ENCODE data around the gene MCTP1.

Gene MCTP1

DNA sequence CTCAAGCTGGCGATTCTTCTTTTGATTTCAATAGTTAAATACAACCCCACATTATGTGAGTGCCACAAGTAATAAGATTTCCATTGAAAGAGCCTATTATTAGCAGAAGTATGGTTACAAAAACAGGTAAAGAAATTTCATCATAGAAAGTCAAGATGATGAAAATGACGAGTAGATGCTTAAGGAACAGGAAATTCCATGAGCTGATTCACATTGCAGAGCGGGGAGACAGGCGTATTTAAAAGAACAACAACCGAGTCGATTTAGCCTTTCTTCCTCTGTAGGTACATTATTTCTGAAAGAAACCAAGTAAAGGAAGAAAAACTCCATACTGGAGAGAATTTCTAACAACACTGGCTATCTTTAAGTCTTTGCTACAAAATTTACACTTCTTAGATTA lies 356.0 kb downstream of the MCTP1 start:
- ChIA-PET POLR2A (ENCODE audit: low non-redundant PET) (no interaction called here), CTCF (no interaction called here)

GRCh38 chr5:94920570-94920969 lies 364.3 kb downstream of the MCTP1 start:
- ChIA-PET POLR2A (ENCODE audit: low non-redundant PET) (no interaction called here), CTCF (no interaction called here)
- DNase-seq (ENCODE audit: low spot score) = no peak
- no peak overlapping the region for H3K27ac ChIP-seq
- TF ChIP-seq, protein P1, sequence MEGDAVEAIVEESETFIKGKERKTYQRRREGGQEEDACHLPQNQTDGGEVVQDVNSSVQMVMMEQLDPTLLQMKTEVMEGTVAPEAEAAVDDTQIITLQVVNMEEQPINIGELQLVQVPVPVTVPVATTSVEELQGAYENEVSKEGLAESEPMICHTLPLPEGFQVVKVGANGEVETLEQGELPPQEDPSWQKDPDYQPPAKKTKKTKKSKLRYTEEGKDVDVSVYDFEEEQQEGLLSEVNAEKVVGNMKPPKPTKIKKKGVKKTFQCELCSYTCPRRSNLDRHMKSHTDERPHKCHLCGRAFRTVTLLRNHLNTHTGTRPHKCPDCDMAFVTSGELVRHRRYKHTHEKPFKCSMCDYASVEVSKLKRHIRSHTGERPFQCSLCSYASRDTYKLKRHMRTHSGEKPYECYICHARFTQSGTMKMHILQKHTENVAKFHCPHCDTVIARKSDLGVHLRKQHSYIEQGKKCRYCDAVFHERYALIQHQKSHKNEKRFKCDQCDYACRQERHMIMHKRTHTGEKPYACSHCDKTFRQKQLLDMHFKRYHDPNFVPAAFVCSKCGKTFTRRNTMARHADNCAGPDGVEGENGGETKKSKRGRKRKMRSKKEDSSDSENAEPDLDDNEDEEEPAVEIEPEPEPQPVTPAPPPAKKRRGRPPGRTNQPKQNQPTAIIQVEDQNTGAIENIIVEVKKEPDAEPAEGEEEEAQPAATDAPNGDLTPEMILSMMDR (conservative IDR thresholded peaks at IDR 0.05; ENCODE audit: low read depth) = no peak

More for the DNA sequence above, 356.0 kb downstream of the MCTP1 start:
- TF ChIP-seq, protein P1 (conservative IDR thresholded peaks at IDR 0.05; ENCODE audit: low read depth) = no peak
- H3K27ac ChIP-seq = no peak overlapping the region
- DNase-seq (ENCODE audit: low spot score) = peak; percentile 27

- ChIA-PET POLR2A (ENCODE audit: low non-redundant PET) (no interaction called here), CTCF (no interaction called here)
- TF ChIP-seq, protein P1 (conservative IDR thresholded peaks at IDR 0.05; ENCODE audit: low read depth) = no peak
- DNase-seq (ENCODE audit: low spot score) = no peak
- no peak overlapping the region for H3K27ac ChIP-seq
Measured at GRCh38 chr5:94916619-94917018, 368.3 kb downstream of the MCTP1 start.

- ChIA-PET CTCF (no interaction called here), POLR2A (ENCODE audit: low non-redundant PET) (no interaction called here)
- no peak overlapping the region for H3K27ac ChIP-seq
- TF ChIP-seq, protein P1 (conservative IDR thresholded peaks at IDR 0.05; ENCODE audit: low read depth) = no peak
- no peak for DNase-seq (ENCODE audit: low spot score)
Measured at GRCh38 chr5:94911276-94911675, 373.6 kb downstream of the MCTP1 start.

DNA sequence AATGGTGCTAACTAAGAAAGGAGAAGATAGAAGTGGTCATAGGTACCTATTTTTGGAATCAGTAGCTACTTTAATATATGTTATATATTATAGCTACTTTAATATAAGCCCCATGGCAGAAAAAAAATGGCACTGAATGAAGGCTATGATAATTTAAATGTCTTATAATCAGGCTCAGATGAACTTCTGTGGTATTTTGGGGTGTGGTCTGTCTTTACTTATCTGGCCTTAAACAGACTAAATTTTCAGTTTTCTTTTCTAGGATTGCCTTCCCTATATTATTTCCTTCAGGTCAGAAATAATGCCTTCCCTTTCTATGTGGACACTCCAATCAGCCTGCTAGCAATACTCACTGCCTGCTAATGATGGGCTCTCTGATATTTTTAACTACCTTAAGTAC lies 374.2 kb downstream of the MCTP1 start:
- POLR2A ChIA-PET (ENCODE audit: low non-redundant PET) = no interaction called here
- H3K27ac ChIP-seq = no peak overlapping the region
- CTCF ChIA-PET = no interaction called here
- TF ChIP-seq, protein P1 (conservative IDR thresholded peaks at IDR 0.05; ENCODE audit: low read depth) = no peak
- no peak for DNase-seq (ENCODE audit: low spot score)

GRCh38 chr5:94908889-94909480 lies 375.9 kb downstream of the MCTP1 start:
- peak; percentile 43 for DNase-seq (ENCODE audit: low spot score)
- CTCF ChIA-PET = interaction anchor here (0.6 to 0.7 kb wide), 3 partner anchors 158 to 687 kb away, joined by 3 to 4 read pairs (median 3); no protein-coding TSS in a partner anchor
- POLR2A ChIA-PET (ENCODE audit: low non-redundant PET) = no interaction called here
- TF ChIP-seq, protein P1 (conservative IDR thresholded peaks at IDR 0.05; ENCODE audit: low read depth) = peak; percentile 77
- H3K27ac ChIP-seq = no peak overlapping the region

Measured in RWPE1 (cell line).